Activated CD4-positive, alpha-beta T cell treated with anti-CD3 and anti-CD28 coated beads, Interleukin-10, Interleukin-2, amounts not matched to agents 100 ng/mL and 50 ng/mL, durations not matched to agents 16 hours and 8 hours (primary cell): ENCODE measurements around the gene IL16.
A peak's percentile ranks its signal among the peaks of the same experiment; 100 is the strongest.

ENCODE experiments used
- DNase-seq: peaks from one replicate; pipeline ENCODE4 v3.0.0-alpha.2; 2020

Gene IL16

DNA sequence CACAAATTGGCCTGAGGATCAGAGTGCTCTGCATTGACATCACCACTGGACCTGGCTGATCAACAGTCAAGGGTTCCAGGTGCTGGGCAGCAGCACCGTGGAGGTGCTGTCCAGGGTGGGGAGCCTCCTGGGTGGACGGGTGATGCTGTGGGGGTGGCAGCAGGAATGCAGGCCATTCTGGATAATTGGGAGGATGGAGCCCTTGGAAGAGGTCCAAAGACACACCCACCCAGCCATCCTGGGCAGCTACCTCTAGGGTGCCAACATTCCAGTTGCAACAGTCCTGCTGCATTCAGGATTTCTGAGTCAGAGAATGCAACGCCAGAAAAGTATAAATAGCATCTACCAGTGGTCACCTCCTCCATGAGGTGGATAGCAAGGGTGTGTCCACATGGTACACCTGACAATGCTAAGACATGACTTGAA is 100.5 kb downstream of the IL16 start:
- no peak for DNase-seq

DNA sequence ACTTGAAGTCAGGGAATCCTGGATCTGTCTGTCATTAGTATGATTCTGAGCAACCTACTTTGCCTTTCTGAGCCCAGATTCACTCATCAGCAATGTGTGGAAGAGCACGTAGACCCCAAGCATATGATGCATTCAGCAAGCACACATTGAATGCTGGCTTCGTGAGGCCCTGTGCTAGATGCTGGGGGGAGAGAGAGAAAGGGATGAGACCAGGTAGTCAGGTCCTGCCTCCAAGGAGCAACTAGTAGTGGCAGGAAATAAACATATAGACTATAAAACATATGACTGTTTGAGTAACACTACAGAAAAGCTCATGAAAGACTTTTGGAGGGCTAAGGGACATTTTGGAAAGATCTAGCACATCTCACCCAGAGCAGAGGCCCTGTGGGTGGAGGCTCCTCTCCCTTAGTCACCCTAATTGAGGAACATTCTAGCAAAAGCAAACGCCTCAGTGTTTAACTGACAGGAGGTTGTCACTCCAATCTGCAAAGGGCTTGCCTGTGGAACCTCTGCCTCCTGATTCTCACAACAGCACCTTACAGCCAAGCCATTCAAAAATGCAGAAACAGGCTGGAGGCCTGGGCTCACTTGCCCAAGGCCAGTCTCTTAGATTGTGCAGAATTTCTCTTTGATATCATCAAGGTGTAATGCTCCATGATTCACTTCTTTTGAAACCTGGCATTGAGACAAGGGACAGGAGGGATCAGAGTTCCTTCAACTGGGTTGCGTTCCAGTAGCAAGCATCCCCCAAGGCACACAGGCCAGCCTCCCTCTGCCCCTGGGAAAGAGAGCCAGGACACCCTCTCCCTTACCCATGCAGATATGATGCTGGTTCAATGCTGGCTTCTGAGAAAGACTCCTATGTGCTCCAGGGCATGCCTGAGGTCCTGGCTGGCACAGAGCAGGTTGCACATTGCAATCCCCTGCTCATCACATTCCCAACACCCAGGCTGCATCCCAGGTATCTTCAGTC is 101.2 kb downstream of the IL16 start:
- peak; percentile 52 for DNase-seq

- DNase-seq: no peak
These were observed 101.9 kb downstream of the IL16 start for GRCh38 chr15:81298611-81299010.

DNA sequence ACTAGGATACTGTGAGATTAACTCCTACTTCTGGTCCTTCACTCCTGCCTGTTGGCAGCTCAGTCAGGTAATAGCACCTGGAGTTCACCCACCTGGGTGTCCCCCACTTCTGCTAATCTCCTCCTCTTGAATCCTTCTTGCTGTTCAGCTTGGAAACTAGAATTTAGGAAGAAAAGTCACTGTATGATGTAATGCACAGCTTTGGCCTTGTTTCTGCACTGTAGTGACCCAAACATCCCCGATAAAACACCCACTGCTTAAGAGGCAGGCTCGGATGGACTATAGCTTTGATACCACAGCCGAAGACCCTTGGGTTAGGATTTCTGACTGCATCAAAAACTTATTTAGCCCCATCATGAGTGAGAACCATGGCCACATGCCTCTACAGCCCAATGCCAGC is 102.5 kb downstream of the IL16 start:
- DNase-seq: no peak

- DNase-seq: no peak
These were observed 103.1 kb downstream of the IL16 start for GRCh38 chr15:81299630-81300273.

GRCh38 chr15:81301385-81301784 is 104.7 kb downstream of the IL16 start:
- DNase-seq: no peak

- peak; percentile 85 for DNase-seq
These were observed 105.2 kb downstream of the IL16 start for GRCh38 chr15:81301815-81302399.

GRCh38 chr15:81302701-81303109 is 106.0 kb downstream of the IL16 start:
- DNase-seq: no peak

DNA sequence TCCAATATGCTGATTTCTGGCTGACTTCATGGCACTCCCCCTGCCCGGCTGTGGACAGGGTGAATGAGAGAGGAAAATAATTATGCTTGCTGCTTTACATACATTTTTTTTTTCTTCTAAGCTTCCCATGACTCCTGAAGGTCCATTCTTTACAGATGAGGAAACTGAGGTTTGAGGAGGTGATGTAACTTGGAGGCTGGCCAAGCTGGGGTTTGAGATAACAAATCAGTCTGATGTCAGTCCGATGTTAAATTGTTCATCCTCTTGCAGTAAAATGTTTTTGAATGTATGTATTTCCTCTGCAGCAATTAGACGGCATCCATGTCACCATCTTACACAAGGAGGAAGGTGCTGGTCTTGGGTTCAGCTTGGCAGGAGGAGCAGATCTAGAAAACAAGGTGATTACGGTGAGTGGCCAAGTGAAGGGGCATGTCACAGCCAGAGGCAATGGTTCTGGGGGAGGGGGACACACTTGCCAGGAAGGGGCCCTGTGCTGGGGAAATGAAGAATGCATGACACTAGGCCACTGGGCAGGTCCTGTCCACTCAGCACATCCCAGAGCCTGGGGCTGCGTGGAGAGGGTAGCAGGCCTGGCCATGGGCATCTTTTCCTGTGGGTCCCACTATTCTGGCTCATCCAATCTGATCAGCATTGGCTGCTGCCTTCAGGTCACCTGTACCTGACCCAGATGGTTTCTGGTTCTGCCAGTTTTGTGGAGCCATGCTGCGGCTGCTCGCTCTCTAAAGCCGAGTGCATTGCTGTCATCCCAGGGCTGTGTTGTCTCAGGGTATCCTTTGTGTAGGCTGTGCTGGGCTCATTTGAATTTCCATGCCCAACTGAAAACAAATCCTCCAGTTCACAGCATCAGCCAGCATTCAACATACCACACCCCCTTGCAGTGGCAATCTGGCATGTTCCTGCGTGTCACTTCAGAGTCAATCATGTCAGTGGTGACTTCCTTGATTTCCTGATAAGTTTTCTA is 106.9 kb downstream of the IL16 start:
- DNase-seq: no peak

DNA sequence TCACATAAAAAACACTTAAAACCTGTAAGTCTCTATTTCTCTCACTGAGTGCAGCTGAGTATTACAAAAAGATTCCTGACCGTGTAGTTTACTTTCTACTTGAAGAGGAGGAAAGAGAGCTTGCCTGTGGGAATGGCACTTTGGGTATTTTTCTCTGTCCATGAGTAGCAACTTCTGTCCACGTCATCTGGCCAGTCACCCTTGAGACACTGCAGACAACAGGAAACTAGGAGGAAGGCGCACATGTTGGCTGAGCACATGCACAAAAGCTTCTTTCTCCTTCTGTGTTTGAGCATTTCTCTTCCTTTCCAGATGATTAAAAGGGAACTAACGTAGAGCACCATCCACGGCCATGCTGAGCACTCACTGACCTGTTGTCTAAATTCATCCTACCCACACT is 107.5 kb downstream of the IL16 start:
- no peak for DNase-seq

DNA sequence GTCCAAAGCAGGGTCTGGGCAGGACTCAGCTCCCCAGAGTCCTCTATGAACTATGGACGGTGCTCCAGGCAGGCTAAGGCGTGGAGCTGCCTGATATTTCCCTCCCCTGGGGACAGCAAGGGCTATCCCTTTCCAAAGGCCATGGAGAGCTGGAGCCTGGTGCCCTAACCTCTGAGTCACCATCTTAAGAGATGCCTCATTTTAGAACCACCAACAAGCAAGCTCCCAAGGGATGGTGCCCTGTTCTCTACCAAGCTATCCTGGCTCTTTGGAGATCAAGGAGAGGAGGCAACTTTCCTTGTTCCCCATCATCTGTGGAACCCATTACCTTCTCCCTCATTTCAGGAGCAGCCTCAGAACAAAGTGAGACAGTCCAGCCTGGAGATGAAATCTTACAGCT is 111.6 kb downstream of the IL16 start:
- no peak for DNase-seq

DNA sequence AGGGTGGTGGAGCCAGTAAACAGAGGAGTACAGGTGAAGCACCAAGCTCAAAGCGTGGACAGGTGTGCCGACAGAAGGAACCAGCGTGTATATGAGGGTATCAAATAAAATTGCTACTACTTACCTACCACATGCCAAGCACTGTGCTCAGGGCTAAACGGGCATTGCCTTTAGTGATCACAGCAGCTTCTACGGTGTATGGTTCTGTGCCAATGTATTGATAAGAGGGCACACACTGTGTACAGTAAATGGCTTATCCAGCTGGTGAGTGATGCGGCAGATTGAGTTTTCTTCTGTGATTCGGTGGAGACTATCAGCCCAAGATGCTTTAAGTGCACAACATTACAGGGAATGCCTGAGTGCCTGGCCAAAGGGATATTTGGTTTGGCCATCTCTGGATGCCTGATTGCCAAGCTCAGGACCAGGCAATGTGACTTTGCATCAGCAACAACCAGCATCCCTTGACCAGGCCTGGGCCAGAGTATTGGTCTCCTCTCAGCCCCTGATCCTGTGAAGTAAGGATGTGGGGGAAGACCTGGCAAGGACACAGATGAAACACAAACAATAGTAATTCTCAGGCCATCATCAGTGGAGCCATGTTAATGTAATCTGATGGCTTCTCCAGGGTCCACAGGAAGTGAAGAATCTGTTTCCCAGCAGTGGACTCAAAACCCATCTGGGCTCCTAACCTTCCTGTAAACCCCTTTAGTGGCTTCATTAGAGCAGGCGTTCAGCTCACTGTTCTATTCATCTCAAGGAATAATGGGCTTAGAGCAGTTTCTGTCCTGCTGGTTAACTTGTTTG is 113.2 kb downstream of the IL16 start:
- no peak for DNase-seq

DNA sequence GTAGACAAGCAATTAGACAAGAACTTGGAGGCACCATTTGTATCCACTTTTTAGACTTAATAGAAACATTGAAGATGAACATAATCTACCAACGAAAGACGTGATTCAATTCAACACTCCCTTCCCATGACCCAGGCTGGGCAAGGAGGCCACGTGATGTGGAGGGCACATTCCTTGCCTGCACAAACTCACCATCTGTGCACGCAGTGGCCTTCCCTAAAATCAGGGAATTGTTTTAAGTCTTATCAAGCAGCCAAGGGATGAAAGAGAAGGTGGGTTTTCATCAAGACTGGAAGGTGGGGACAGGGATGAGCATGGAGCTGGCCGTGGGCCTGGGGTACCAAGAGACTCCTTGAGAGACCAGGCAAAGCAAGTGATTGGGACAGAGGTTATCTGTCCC is 113.8 kb downstream of the IL16 start:
- DNase-seq: no peak

DNA sequence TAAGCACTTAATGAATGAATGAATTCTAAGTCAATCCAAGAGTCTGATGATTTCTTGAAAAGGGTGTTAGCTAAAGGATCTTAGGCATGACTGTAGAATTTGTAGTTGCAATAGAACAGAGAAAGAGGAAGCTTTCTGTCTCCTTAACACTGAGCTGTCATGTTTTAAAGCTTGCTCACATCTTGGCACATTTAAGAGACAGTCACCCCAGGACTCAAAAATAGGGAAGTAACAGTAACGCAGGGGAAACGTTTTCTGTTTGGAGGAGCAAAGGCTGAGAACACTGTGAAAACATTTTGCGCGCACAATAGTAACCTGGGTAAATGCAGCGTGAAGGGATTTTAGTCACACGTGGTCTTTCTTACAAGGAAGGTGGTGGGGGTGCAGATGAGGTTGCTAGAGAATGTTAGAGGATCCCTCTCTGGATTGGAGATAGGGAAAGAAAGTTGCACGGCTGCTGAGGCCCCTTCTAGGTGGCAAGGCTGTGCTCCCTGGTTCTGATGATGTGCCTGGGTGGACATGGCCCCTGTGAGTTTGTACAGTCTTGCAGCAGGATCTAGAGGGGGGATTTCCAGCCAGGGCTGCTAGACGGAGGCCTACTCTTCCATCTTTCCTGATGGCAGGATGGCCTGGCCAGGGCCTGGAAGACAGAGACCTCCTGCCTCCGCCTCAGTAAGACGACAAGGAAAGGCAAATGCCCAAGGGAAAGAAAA is 115.2 kb downstream of the IL16 start:
- DNase-seq: no peak

DNA sequence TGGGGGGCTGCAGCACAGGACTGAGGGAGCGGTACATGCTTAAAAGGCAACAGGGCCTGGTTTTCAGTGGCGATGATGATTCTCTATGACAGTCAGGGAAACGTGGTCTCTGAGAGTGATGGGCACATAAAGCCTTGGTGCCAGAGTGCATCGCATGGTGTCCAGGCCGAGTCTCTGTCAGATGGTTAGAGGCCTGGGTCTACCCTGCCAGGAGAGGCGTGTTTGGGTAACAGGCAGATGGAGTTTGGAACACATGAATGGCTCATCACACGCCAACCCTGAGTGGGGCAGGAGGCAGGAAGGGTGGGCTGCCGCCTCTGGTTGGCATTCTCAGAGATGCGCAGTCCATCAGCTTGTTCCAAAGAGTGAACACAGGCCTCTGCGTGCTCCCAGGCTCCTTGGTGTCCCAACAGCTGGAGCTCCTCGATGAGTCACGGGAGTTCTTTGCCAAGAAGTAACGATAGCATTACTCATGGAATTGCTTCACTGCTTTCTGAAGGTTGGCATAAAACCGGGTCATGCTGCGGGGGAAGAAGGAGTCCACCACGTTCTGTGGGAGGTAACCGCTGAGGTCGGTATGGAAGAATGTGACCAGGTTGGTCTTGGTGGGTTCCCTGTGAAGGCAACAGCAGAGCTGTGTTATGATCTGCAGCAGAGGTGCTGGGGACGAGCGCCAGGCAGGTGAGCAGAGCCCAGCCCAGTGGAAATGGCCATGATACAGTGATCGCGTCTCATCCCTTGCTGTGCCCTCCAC is 116.3 kb downstream of the IL16 start:
- DNase-seq: no peak

GRCh38 chr15:81313686-81314085 is 117.0 kb downstream of the IL16 start:
- DNase-seq: no peak

GRCh38 chr15:81314378-81314777 is 117.7 kb downstream of the IL16 start:
- DNase-seq: no peak

GRCh38 chr15:81315452-81316175 is 118.9 kb downstream of the IL16 start:
- no peak for DNase-seq

- no peak for DNase-seq
These were observed 119.6 kb downstream of the IL16 start for GRCh38 chr15:81316267-81316666.

DNA sequence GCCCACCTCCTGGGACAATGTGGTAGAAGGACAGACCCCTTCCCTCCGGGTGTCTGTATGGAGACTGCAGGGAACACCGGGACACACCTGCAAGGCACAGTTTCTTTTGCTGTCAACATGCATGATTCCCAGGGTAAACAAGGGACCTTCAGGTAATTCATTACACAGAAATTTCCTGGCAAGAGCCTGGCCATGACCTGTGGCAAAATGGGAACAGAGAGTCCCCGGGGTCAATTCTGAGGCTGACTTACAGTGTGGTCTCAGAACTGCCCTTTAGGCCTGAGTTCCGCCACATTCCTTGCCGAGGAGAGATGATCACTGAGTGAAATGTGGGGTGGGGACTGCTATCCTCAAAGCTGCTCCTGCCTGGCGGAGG is 121.0 kb downstream of the IL16 start:
- DNase-seq: no peak
